Measurements from ENCODE around the gene ZNF300. TPM values are rescaled to one million over a fixed set of nuclear protein-coding genes. Genes with fewer than 3 reads are reported as not detected.
"Not testable (repeated sequence)": the region's sequence is repeated elsewhere in the genome, so short reads cannot be mapped to it uniquely, and the experiment has no call there.

ZNF300 gene
- total RNA-seq, 5 donors from 2014 or later (not counting 1 experiment from before 2014, with no cell fraction given) = 0.86 to 2.8 (median 1.5) TPM

- Histone ChIP-seq H3K4me3 (ENCODE audit: control insufficient read depth in 1 of 2, extremely low read depth in 1 of 2, low read length in 1 of 2) (no peak overlapping the region), H3K9me3 (no peaks in the 10 kb centered on the region), H3K27ac (ENCODE audit: low read length) (no peak overlapping the region), H3K36me3 (ENCODE audit: control insufficient read depth in 2 of 2, extremely low read depth in 1 of 2, insufficient read depth in 1 of 2, low read length in 1 of 2) (no peaks in the 10 kb centered on the region), H3K27me3 (replicated peaks in 1 of 2; ENCODE audit: control insufficient read depth in 2 of 2, extremely low read depth in 1 of 2, insufficient read depth in 2 of 2, low read length in 1 of 2) (no peaks in the 10 kb centered on the region), H3K4me1 (ENCODE audit: control insufficient read depth in 1 of 2, extremely low read depth in 1 of 2, insufficient read depth in 2 of 2, low read length in 2 of 2) (peaks cover 5 to 19% of the 10 kb centered on the region in 2 experiments)
- Mint-ChIP-seq H3K4me1 (peaks cover 13 to 23% (median 16%) of the 10 kb centered on the region in 3 donors), H3K4me3 (peak overlapping the region in 2 of 3 donors; percentile 72 to 79), H3K27me3 (no peaks in the 10 kb centered on the region), H3K36me3 (no peaks in the 10 kb centered on the region), H3K9me3 (no peaks in the 10 kb centered on the region), H3K27ac (peak overlapping the region in 1 of 2 donors; percentile 86)
- CTCF ChIA-PET = interaction anchor here (0.8 to 3.2 kb wide), 26 partner anchors 32 to 405 kb away, joined by 3 to 53 read pairs (median 4); partner anchors contain the start of genes RBM22 (in 2 of the 2) and DCTN4 (in 1 of the 2)
- no peak for ATAC-seq (replicated peaks in 1 of 4)
- POLR2A ChIA-PET = interaction anchor here in 1 of 2 donors (0.6 to 2.0 kb wide), 4 partner anchors 89 to 405 kb away, joined by 3 to 11 read pairs (median 4); partner anchors contain the start of genes DCTN4 and RBM22
- WGBS (ENCODE audit: insufficient coverage) = 94% methylated on average over 3 of the region's 5 CpGs
- no peak for DNase-seq
These were observed 57.5 kb downstream of the ZNF300 start for GRCh38 chr5:150847334-150847695.

- DNase-seq (peak; percentile 9 to 91 (median 52)), ATAC-seq (replicated peaks in 1 of 4) (peak; percentile 90 to 95 (median 92))
- H3K27ac ChIP-seq (ENCODE audit: low read length) = peak overlapping the region; percentile 69
- Mint-ChIP-seq H3K9me3 (no peaks in the 10 kb centered on the region), H3K4me1 (peaks cover 13 to 23% (median 16%) of the 10 kb centered on the region in 3 donors), H3K36me3 (no peaks in the 10 kb centered on the region), H3K27ac (peak overlapping the region; percentile 86 to 92), H3K4me3 (peak overlapping the region; percentile 72 to 79 (median 75)), H3K27me3 (no peaks in the 10 kb centered on the region)
- 8% methylated on average over 8 of the region's 22 CpGs for WGBS (ENCODE audit: insufficient coverage)
- H3K4me3 ChIP-seq (ENCODE audit: control insufficient read depth in 1 of 2, extremely low read depth in 1 of 2, low read length in 1 of 2) = peak overlapping the region in 1 of 2 donors; percentile 42
- H3K9me3 ChIP-seq = no peaks in the 10 kb centered on the region
- CTCF ChIA-PET = interaction anchor here (0.6 to 3.2 kb wide), 37 partner anchors 32 to 600 kb away, joined by 3 to 53 read pairs (median 4); partner anchors contain the start of genes RBM22 (in 2 of the 2), SMIM3 (in 2 of the 2), CD74 (in 1 of the 2) and DCTN4 (in 1 of the 2)
- no peaks in the 10 kb centered on the region for H3K36me3 ChIP-seq (ENCODE audit: control insufficient read depth in 2 of 2, extremely low read depth in 1 of 2, insufficient read depth in 1 of 2, low read length in 1 of 2)
- no peaks in the 10 kb centered on the region for H3K27me3 ChIP-seq (replicated peaks in 1 of 2; ENCODE audit: control insufficient read depth in 2 of 2, extremely low read depth in 1 of 2, insufficient read depth in 2 of 2, low read length in 1 of 2)
- peaks cover 5 to 19% of the 10 kb centered on the region in 2 experiments for H3K4me1 ChIP-seq (ENCODE audit: control insufficient read depth in 1 of 2, extremely low read depth in 1 of 2, insufficient read depth in 2 of 2, low read length in 2 of 2)
- POLR2A ChIA-PET = interaction anchor here in 1 of 2 donors (0.6 to 2.0 kb wide), 5 partner anchors 63 to 406 kb away, joined by 3 to 11 read pairs (median 3); partner anchors contain the start of genes DCTN4 and RBM22
These were observed 58.0 kb downstream of the ZNF300 start for GRCh38 chr5:150846654-150847333.

- H3K9me3 ChIP-seq; H3K27me3 Mint-ChIP-seq; H3K9me3 Mint-ChIP-seq; H3K27me3 ChIP-seq (replicated peaks in 1 of 2; ENCODE audit: control insufficient read depth in 2 of 2, extremely low read depth in 1 of 2, insufficient read depth in 2 of 2, low read length in 1 of 2); H3K36me3 Mint-ChIP-seq; H3K36me3 ChIP-seq (ENCODE audit: control insufficient read depth in 2 of 2, extremely low read depth in 1 of 2, insufficient read depth in 1 of 2, low read length in 1 of 2): not testable (repeated sequence)
- peak within 1 kb of the TSS; percentile 69 for H3K27ac ChIP-seq (ENCODE audit: low read length)
- ChIA-PET POLR2A (interaction anchor here (0.5 to 2.0 kb wide), 5 partner anchors 9 to 189 kb away, joined by 3 to 11 read pairs (median 3); partner anchors contain the start of gene RBM22 (in 1 of the 2)), CTCF (interaction anchor here (0.6 to 3.2 kb wide), 31 partner anchors 33 to 601 kb away, joined by 3 to 53 read pairs (median 4); partner anchors contain the start of genes RBM22 (in 2 of the 2), CD74 (in 1 of the 2), DCTN4 (in 1 of the 2) and SLC36A1 (in 1 of the 2))
- Mint-ChIP-seq H3K27ac (peak within 1 kb of the TSS; percentile 86 to 92), H3K4me3 (peak within 1 kb of the TSS; percentile 72 to 79 (median 75)), H3K4me1 (peaks cover 13 to 23% (median 16%) of the 10 kb centered on the region in 3 donors)
- WGBS (ENCODE audit: insufficient coverage) = 6% methylated on average over 2 of the region's 3 CpGs
- DNase-seq = peak in 21 of 35 experiments; percentile 7 to 48 (median 24)
- H3K4me1 ChIP-seq (ENCODE audit: control insufficient read depth in 1 of 2, extremely low read depth in 1 of 2, insufficient read depth in 2 of 2, low read length in 2 of 2) = peaks cover 5 to 19% of the 10 kb centered on the region in 2 experiments
- H3K4me3 ChIP-seq (ENCODE audit: control insufficient read depth in 1 of 2, extremely low read depth in 1 of 2, low read length in 1 of 2) = peak within 1 kb of the TSS in 1 of 2 donors; percentile 42
- ATAC-seq (replicated peaks in 1 of 4) = peak in 3 of 4 experiments; percentile 8 to 18 (median 10)
These were observed 58.5 kb downstream of the ZNF300 start, which contains the start of gene IRGM for GRCh38 chr5:150846308-150846653. TSS of gene IRGM (plus strand) at chr5:150846521. CDS start at chr5:150848124, 1,603 bp downstream.

GRCh38 chr5:150845185-150845859 is 59.5 kb downstream of the ZNF300 start:
- ATAC-seq (replicated peaks in 1 of 4); H3K27ac ChIP-seq (ENCODE audit: low read length); H3K9me3 ChIP-seq; H3K36me3 Mint-ChIP-seq; H3K27me3 ChIP-seq (replicated peaks in 1 of 2; ENCODE audit: control insufficient read depth in 2 of 2, extremely low read depth in 1 of 2, insufficient read depth in 2 of 2, low read length in 1 of 2); H3K27ac Mint-ChIP-seq; H3K9me3 Mint-ChIP-seq; H3K36me3 ChIP-seq (ENCODE audit: control insufficient read depth in 2 of 2, extremely low read depth in 1 of 2, insufficient read depth in 1 of 2, low read length in 1 of 2); DNase-seq; H3K27me3 Mint-ChIP-seq; H3K4me3 Mint-ChIP-seq; H3K4me3 ChIP-seq (ENCODE audit: control insufficient read depth in 1 of 2, extremely low read depth in 1 of 2, low read length in 1 of 2): not testable (repeated sequence)
- ChIA-PET POLR2A (interaction anchor here in 1 of 2 donors (0.5 to 2.0 kb wide), 3 partner anchors 57 to 386 kb away, joined by 3 to 11 read pairs (median 4); partner anchors contain the start of gene RBM22), CTCF (interaction anchor here (0.7 to 3.2 kb wide), 10 partner anchors 59 to 700 kb away, joined by 3 to 53 read pairs (median 6); partner anchors contain the start of genes RBM22 (in 1 of the 2) and SMIM3 (in 1 of the 2))
- H3K4me1 Mint-ChIP-seq = peaks cover 13 to 23% (median 16%) of the 10 kb centered on the region in 3 donors
- peaks cover 5 to 19% of the 10 kb centered on the region in 2 experiments for H3K4me1 ChIP-seq (ENCODE audit: control insufficient read depth in 1 of 2, extremely low read depth in 1 of 2, insufficient read depth in 2 of 2, low read length in 2 of 2)
- WGBS (ENCODE audit: insufficient coverage) = 99% methylated on average over 20 of the region's 32 CpGs

Other genes starting within 250 kb of the ZNF300 start
- not detected for gene MYOZ3, start 243.7 kb downstream of the ZNF300 start, total RNA-seq
- 10 to 100 TPM; 73.3 to 98.8 (median 82.3) TPM for gene RBM22, start 203.9 kb downstream of the ZNF300 start, total RNA-seq
- gene DCTN4, start 146.0 kb downstream of the ZNF300 start, total RNA-seq = 10 to 100 TPM; 36.9 to 79.8 (median 38.4) TPM
- gene SMIM3, start 126.2 kb downstream of the ZNF300 start, total RNA-seq = 1 to 10 TPM; 2.8 to 9.1 (median 5.7) TPM
- 1 to 10 TPM; 2.1 to 3.9 (median 2.9) TPM for gene IRGM, start 58.5 kb downstream of the ZNF300 start, total RNA-seq
- gene GPX3, start 115.6 kb upstream of the ZNF300 start, total RNA-seq = 1 to 10 TPM in 2 of 5 donors, under 1 TPM in 1, not detected in 2; 0.49 to 1.6 (median 1.4) TPM
- gene TNIP1, start 176.1 kb upstream of the ZNF300 start, total RNA-seq = 100 to 1,000 TPM; 118 to 211 (median 170) TPM